Kidney (tissue), 14 donors: Measurements from ENCODE around the gene POLR2L. TPM values are rescaled to one million over a fixed set of nuclear protein-coding genes. Genes with fewer than 3 reads are reported as not detected.

Experiments used
- DNase-seq, 5 donors: peaks; one replicate each; pipeline ENCODE4 v3.0.0-alpha.2; 2013 to 2020
- FAIRE-seq: peaks from 2 replicates; lab custom pipeline; 2012; peaks lifted over from hg19 to GRCh38; lab: Jason Lieb, UNC
- H3K27ac ChIP-seq, 2 donors: one replicate each; pipeline ENCODE4 v1.7.0; 2013; ENCODE audit warnings: low read depth in 2 of 2, low read length in 2 of 2, inconsistent platforms in 1 of 2
- H3K27me3 ChIP-seq: one replicate; pipeline ENCODE4 v1.7.1; 2013; ENCODE audit warnings: low read length, inconsistent platforms; ENCODE audit not compliant: control insufficient read depth, insufficient read depth
- H3K36me3 ChIP-seq, 3 donors: one replicate each; pipeline versions ENCODE4 v1.7.0 to v1.7.1; 2013; ENCODE audit warnings: low read length in 3 of 3, control low read depth in 1 of 3, inconsistent platforms in 1 of 3; ENCODE audit not compliant: insufficient read depth in 3 of 3, control insufficient read depth in 2 of 3
- H3K4me1 ChIP-seq, 3 donors: one replicate each; pipeline versions ENCODE4 v1.7.0 to v1.7.1; 2013; ENCODE audit warnings: low read length in 3 of 3, inconsistent platforms in 1 of 3, low read depth in 1 of 3; ENCODE audit not compliant: control insufficient read depth in 2 of 3, insufficient read depth in 2 of 3
- H3K4me3 ChIP-seq, 3 donors: one replicate each; pipeline versions ENCODE4 v1.7.0 to v1.8.1; 2013; ENCODE audit warnings: low read length in 3 of 3, control low read depth in 1 of 3, inconsistent platforms in 1 of 3
- H3K9ac ChIP-seq, 3 donors: one replicate each; pipeline versions ENCODE4 v1.7.0 to v1.7.1; 2013; ENCODE audit warnings: low read length in 3 of 3, control low read depth in 1 of 3, inconsistent platforms in 1 of 3
- H3K9me3 ChIP-seq, 3 donors: one replicate each; pipeline versions ENCODE4 v1.7.0 to v1.7.1; 2013; ENCODE audit warnings: low read length in 3 of 3, control low read depth in 1 of 3, inconsistent platforms in 1 of 3; ENCODE audit not compliant: control insufficient read depth in 2 of 3, insufficient read depth in 1 of 3
- intact Hi-C: fragments of 100-400 bp; cut with DNase I; formaldehyde crosslinking; loops from one replicate; pipeline ENCODE4 v1.11.1; 2022
- polyA plus RNA-seq: library from polyadenylated mRNA; stranded (reverse); fragments of 350-450 nt; fragmentation: Illumina TruSeq; extraction: RNeasy Lipid Tissue Mini Kit (QIAGEN cat#74804); gene quantifications from one replicate; pipeline ENCODE4 v1.2.3, GENCODE V29; 2014; ENCODE audit warnings: low read depth, low replicate concordance; ENCODE audit not compliant: insufficient read depth
- total RNA-seq: library from RNA; stranded (reverse); fragmentation: NEBNext Ultra II Directional; extraction: Animal tissue kit (Norgen Biotek cat#: 25700); gene quantifications from one replicate; pipeline ENCODE4 v1.2.1, GENCODE V29; 2021
- TF ChIP-seq, protein P1 (sequence below): IDR thresholded peaks from 3 replicates; pipeline ENCODE4 v1.5.1; 2012; ENCODE audit warnings: mild to moderate bottlenecking, moderate library complexity, borderline replicate concordance; ENCODE audit not compliant: insufficient read depth; ENCODE audit errors: extremely low read depth
- donor health status: control.
- donor health status: control.
- donor health status: control.
- donor health status: control.
- donor health status: control.
- donor health status: DM: yes; HTN: yes; CAD: no.
- donor health status: Normal renal cell carcinoma (clear cell type).

POLR2L gene
- total and polyA plus RNA-seq, 2 donors from 2014 or later = 107 to 376 TPM

GRCh38 chr11:855330-855674 lies 13.0 kb upstream of the POLR2L start:
- H3K9me3 ChIP-seq = no peaks in the 10 kb centered on the region
- H3K4me1 ChIP-seq = peaks cover 0 to 18% (median 5%) of the 10 kb centered on the region in 3 donors
- intact Hi-C loops = loop anchor here (10.0 kb wide), 1 partner anchor 189 kb away; no protein-coding TSS in a partner anchor
- H3K27ac ChIP-seq = no peak overlapping the region
- no peak for DNase-seq
- H3K27me3 ChIP-seq = no peaks in the 10 kb centered on the region
- TF ChIP-seq, protein P1, sequence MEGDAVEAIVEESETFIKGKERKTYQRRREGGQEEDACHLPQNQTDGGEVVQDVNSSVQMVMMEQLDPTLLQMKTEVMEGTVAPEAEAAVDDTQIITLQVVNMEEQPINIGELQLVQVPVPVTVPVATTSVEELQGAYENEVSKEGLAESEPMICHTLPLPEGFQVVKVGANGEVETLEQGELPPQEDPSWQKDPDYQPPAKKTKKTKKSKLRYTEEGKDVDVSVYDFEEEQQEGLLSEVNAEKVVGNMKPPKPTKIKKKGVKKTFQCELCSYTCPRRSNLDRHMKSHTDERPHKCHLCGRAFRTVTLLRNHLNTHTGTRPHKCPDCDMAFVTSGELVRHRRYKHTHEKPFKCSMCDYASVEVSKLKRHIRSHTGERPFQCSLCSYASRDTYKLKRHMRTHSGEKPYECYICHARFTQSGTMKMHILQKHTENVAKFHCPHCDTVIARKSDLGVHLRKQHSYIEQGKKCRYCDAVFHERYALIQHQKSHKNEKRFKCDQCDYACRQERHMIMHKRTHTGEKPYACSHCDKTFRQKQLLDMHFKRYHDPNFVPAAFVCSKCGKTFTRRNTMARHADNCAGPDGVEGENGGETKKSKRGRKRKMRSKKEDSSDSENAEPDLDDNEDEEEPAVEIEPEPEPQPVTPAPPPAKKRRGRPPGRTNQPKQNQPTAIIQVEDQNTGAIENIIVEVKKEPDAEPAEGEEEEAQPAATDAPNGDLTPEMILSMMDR = no peak
- H3K9ac ChIP-seq = no peak overlapping the region
- no peak for FAIRE-seq
- no peaks in the 10 kb centered on the region for H3K36me3 ChIP-seq
- no peak overlapping the region for H3K4me3 ChIP-seq

- no peak overlapping the region for H3K9ac ChIP-seq
- H3K4me3 ChIP-seq = no peak overlapping the region
- no peak for DNase-seq
- TF ChIP-seq, protein P1 = no peak
- FAIRE-seq = no peak
- H3K36me3 ChIP-seq = no peaks in the 10 kb centered on the region
- H3K9me3 ChIP-seq = no peaks in the 10 kb centered on the region
- intact Hi-C loops = loop anchor here (10.0 kb wide), 1 partner anchor 190 kb away; no protein-coding TSS in a partner anchor
- peaks cover 0 to 12% (median 4%) of the 10 kb centered on the region in 3 donors for H3K4me1 ChIP-seq
- H3K27me3 ChIP-seq = no peaks in the 10 kb centered on the region
- H3K27ac ChIP-seq = no peak overlapping the region
Observed at GRCh38 chr11:854601-855329, 12.4 kb upstream of the POLR2L start.

DNA sequence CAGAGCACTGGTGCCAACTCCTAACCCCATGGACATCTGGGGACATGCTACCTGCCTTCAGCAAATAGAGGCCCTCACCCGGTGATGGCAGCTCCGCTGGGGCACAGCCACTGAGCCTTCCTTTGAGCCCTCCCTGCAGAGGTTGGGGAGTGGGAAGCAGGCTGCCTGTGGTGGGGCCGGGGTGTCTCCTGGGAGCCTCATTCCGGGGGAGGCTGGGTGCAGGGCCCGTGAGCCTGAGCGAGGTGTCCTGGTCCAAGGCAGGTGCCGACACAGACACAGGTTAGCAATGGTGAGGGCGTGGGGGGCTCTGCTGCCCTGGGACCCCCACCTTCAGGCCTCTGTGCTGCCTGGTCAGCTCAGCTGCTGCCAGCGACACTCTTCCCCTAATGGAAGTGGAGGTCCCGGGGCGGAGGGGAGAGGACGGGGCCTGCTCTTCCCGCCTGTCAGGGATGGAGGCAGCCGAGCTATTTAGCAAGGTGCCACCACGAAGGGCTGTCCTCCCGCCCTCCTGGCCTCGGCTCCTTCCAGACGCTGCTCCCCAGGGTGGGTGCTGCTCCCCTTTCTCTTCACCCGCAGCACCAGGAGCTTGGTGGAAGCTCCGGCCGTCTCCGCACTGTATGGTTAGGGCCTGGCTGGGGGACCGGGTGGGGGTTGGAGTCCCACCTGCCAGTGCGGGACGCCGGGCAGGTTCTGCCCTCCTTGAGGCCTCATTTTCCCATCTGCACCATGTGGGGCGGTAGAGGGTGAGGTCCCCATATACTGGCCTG lies 11.5 kb upstream of the POLR2L start:
- TF ChIP-seq, protein P1 = no peak
- FAIRE-seq = no peak
- Histone ChIP-seq H3K4me3 (no peak overlapping the region), H3K9me3 (no peaks in the 10 kb centered on the region), H3K4me1 (peaks cover 0 to 10% (median 0%) of the 10 kb centered on the region in 3 donors), H3K27ac (no peak overlapping the region), H3K36me3 (no peaks in the 10 kb centered on the region), H3K27me3 (no peaks in the 10 kb centered on the region), H3K9ac (no peak overlapping the region)
- no peak for DNase-seq
- intact Hi-C loops = loop anchor here (10.0 kb wide), 1 partner anchor 191 kb away; no protein-coding TSS in a partner anchor
